ENCODE data around the gene FAM151A.

FAM151A gene

GRCh38 chr1:54627196-54627595, 3.9 kb upstream of the FAM151A start:
- no peak overlapping the region for H3K4me3 ChIP-seq (ENCODE audit: low read length)
- no peak for DNase-seq (ENCODE audit: low read depth)
- TF ChIP-seq CTCF (conservative IDR thresholded peaks at IDR 0.05; ENCODE audit: low read depth, low read length): no peak

- TF ChIP-seq CTCF (conservative IDR thresholded peaks at IDR 0.05; ENCODE audit: low read depth, low read length): no peak
- DNase-seq (ENCODE audit: low read depth): no peak
These were observed 1.4 kb upstream of the FAM151A start for GRCh38 chr1:54624466-54625464.

GRCh38 chr1:54619749-54620148, 3.6 kb downstream of the FAM151A start:
- no peak overlapping the region for H3K4me3 ChIP-seq (ENCODE audit: low read length)
- no peak for DNase-seq (ENCODE audit: low read depth)
- no peak for TF ChIP-seq CTCF (conservative IDR thresholded peaks at IDR 0.05; ENCODE audit: low read depth, low read length)

More at GRCh38 chr1:54624466-54625464, 1.4 kb upstream of the FAM151A start:
- H3K4me3 ChIP-seq (ENCODE audit: low read length): no peak overlapping the region

GRCh38 chr1:54615531-54616279, 7.6 kb downstream of the FAM151A start:
- TF ChIP-seq CTCF (conservative IDR thresholded peaks at IDR 0.05; ENCODE audit: low read depth, low read length): no peak
- no peak overlapping the region for H3K4me3 ChIP-seq (ENCODE audit: low read length)
- no peak for DNase-seq (ENCODE audit: low read depth)

- no peak for TF ChIP-seq CTCF (conservative IDR thresholded peaks at IDR 0.05; ENCODE audit: low read depth, low read length)
- no peak overlapping the region for H3K4me3 ChIP-seq (ENCODE audit: low read length)
- no peak for DNase-seq (ENCODE audit: low read depth)
These were observed 8.8 kb downstream of the FAM151A start for GRCh38 chr1:54614563-54614962.

- no peak for TF ChIP-seq CTCF (conservative IDR thresholded peaks at IDR 0.05; ENCODE audit: low read depth, low read length)
- no peak for DNase-seq (ENCODE audit: low read depth)
- no peak overlapping the region for H3K4me3 ChIP-seq (ENCODE audit: low read length)
These were observed 9.3 kb downstream of the FAM151A start for GRCh38 chr1:54614024-54614423.

All from retinal pigment epithelial cell (primary cell).